ENCODE measurements around the gene NSA2.
"Not testable (repeated sequence)": the region's sequence is repeated elsewhere in the genome, so short reads cannot be mapped to it uniquely, and the experiment has no call there.

The NSA2 gene

DNA sequence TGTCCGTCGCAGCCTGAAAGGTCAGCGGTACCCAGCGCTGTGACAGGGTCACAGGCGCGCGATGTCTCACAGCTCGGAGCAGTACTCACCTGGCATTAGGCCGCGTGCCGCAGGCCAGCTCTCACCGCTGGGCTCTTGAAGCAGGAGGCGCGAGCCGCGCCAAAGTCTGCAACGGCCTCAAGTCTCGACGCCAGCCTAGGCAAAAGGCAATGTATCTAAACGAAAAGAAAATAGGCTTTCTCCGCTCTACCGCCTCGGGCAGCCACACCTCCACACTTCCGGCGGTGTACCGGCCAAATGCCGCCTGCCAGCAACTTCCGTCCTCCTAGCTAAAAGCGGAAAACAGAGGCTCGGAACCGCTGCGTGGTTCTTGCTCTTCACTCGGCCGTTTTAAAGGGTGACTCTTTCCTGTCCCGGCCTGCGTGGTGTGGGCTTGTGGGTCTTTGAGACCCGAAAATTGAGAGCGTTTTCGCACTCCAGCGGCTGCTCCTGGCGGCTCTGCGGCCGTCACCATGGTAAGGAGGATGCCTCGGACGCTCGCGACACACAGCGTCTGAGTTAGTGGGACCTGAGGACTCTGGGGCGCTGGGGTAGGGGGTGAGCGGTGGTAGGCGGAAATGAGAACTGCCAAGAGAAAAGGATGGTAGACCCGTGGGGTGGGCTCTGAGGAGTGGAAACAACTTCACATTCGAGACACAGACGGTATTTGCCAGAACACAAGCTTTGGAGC, at the start of gene NSA2, which contains the start of gene GFM2:
Gene NSA2, plus strand, starts transcription at position 401 of the 730 bp plus-strand sequence. Its CDS starts 112 bp downstream, at position 513.
Gene GFM2, minus strand, starts transcription at position 269 of the 730 bp plus-strand sequence. CDS start 3,375 bp downstream, outside the sequence.
- DNase-seq (ENCODE audit: low spot score) = peak; percentile 96

DNA sequence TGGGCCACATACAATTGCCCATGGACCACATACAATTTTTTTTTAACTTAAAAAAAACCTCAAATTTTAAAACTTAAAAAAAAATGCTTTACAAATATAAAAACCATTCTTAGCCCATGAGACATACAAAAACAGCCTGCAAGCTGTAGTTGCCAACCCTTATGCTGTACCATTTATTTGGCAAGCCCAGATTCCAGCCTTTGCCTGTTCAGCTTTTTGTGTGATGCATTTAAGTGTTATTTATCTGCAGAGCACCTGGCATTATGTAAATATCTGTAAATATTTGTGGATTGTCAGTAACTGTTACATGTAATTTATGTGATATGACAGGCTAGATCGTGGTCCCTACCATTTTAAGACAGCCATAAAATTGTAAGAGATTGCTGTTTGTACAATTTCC, 49.5 kb upstream of the NSA2 start:
- no peak for DNase-seq (ENCODE audit: low spot score)

DNA sequence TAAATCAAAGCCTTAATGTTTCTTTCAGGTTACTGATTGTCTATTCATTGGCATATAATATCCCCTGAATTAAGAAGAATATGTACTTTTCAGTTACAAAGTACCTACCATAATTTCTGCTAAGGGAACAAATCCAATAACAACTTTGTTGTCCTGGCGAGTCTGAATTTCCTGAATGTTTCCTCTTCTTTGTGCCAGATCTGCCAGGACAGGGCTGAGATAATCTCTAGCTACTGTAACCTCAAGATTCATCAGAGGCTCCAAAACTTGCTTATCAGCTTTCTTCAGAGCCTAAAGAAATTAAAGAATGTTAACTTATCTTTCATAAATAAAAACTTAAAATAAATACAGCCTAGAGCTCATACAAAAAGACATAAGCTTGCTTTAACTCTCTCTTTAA, 44.8 kb upstream of the NSA2 start:
- DNase-seq (ENCODE audit: low spot score) = no peak

- DNase-seq (ENCODE audit: low spot score) = no peak
Observed at GRCh38 chr5:74725331-74725730, 41.7 kb upstream of the NSA2 start.

DNA sequence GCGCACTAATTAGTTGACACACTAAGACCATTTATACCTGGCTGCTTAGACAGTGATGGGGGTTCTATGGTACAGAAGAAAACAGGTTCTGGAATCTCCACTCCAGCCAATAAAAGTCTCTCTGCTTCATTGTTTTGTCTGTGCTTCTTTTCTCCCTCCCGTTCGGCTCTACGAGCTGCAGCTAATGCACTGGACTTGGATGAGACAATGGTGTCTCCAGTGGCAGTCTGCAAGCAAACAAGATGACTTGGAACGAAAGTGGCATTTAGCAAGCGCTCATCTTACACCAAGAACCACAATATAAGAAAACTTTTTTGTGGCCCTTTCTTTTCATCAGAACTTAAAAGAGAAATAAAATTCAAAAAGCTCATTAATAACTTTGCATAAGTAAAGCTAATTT, 30.3 kb upstream of the NSA2 start:
- no peak for DNase-seq (ENCODE audit: low spot score)

GRCh38 chr5:74738406-74738805, 28.6 kb upstream of the NSA2 start:
- DNase-seq (ENCODE audit: low spot score) = no peak

DNA sequence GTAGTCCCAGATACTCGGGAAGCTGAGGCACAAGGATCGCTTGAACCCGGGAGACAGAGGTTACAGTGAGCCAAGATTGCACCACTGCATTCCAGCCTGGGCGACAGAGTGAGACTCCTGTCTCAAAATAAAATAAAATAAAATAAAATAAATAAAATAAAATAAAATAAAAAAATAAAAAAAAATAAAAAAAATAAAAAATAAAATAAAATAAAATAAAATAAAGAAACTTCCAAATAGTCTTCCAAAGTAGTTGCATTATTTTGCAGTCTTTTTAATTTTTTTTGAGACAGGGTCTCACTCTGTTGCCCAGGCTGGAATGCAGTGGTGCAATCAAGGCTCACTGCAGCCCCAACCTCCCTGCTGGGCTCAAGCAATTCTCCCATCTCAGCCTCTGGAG, 18.3 kb upstream of the NSA2 start:
- not testable (repeated sequence) for DNase-seq (ENCODE audit: low spot score)

GRCh38 chr5:74761241-74761640, 5.8 kb upstream of the NSA2 start:
- no peak for DNase-seq (ENCODE audit: low spot score)

DNA sequence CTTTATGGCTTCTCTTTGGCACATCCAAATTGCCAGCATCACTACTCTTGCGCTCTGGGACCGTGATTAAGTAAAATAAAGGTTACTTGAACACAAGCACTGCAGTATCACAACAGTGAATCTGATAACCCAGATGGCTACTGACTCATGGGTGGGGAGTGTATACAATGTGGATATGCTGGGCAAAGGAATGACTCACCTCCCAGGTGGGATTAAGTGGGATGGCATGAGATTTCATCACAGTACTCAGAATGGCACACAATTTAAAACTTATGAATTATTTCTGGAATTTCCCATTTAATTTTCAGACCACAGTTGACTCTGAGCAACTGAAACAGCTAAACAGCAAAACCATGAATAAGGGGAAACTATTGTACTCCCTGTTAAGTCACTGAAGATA, 4.5 kb upstream of the NSA2 start:
- DNase-seq (ENCODE audit: low spot score) = peak; percentile 74

GRCh38 chr5:74763504-74763903, 3.5 kb upstream of the NSA2 start:
- no peak for DNase-seq (ENCODE audit: low spot score)

GRCh38 chr5:74765201-74765600, 1.8 kb upstream of the NSA2 start:
- no peak for DNase-seq (ENCODE audit: low spot score)

GRCh38 chr5:74765929-74766328, 1.1 kb upstream of the NSA2 start:
- DNase-seq (ENCODE audit: low spot score) = no peak

GRCh38 chr5:74766418-74766848, 616 bp upstream of the NSA2 start:
- DNase-seq (ENCODE audit: low spot score) = peak; percentile 60

DNA sequence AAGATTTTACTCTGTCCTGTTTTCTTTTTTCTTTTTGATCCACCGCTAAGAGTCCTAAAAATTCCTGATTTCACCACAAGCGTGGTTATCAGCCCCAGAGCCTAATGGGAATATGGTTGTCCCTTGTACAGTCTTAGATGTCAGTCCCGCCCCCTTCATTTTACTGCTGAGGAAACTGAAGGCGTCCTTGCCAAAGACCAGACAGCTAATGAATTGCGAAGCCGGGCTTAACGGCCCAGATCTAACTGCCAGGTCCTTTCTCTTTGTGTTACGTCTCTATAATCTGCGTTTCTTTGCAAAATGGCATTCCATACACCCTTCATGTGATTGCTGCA, 497 bp downstream of the NSA2 start:
- peak; percentile 52 for DNase-seq (ENCODE audit: low spot score)

DNA sequence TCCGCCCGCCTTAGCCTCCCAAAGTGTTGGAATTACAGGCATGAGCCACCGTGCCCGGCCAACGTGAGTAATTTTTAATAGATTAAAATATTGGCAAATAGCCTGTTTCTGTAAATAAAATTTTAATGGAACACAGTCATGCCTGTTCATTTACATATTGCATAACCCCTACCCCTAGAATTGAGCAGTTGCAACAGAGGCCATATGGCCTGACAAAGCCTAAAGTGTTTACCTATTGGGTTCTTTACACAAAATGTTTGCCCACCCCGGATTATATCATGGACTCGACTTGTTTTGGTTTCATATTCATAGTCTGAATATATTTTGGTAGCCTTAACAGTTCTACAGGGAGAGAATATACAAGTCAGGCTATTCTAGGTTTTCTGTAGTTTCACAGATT, 5.3 kb downstream of the NSA2 start:
- no peak for DNase-seq (ENCODE audit: low spot score)

- DNase-seq (ENCODE audit: low spot score) = no peak
Observed at GRCh38 chr5:74778609-74779008, 11.6 kb downstream of the NSA2 start.

GRCh38 chr5:74786851-74787250, 19.8 kb downstream of the NSA2 start:
- no peak for DNase-seq (ENCODE audit: low spot score)

DNA sequence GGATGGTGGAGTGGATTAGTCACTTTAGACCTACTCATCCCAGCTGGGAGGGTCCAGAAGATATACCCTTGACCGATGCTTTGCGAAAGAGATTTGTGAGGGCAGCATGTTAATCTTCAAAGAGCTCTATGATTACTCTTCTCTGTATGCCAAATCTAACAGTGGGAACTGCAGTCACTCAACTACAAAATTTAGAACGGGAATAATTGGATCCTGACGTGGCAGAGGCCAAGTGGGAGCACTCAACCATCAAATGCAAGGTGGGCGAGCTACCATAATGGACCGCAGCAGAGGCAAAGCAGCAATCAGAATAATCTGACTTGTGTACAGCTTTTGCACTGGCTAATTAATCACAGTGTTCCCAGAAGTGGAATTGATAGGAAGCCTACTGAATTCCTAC, 20.4 kb downstream of the NSA2 start:
- DNase-seq (ENCODE audit: low spot score) = no peak

DNA sequence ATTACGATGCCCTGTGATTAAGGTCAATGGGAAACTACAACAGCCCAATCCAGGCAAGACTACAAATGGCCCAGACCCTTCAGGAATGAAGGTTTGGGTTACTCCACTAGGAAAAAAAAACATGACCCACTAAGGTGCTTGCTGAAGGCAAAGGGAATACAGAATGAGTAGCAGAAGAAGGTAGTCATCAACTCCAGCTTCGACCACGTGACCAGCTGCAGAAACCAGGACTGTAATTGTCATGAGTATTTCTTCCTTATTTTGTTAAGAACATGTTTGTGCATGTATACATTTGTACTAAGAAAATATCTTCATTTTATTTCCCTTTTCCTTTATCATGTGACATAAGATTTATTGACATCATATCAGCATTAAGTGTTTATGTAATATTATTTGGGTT, 24.6 kb downstream of the NSA2 start:
- not testable (repeated sequence) for DNase-seq (ENCODE audit: low spot score)

DNA sequence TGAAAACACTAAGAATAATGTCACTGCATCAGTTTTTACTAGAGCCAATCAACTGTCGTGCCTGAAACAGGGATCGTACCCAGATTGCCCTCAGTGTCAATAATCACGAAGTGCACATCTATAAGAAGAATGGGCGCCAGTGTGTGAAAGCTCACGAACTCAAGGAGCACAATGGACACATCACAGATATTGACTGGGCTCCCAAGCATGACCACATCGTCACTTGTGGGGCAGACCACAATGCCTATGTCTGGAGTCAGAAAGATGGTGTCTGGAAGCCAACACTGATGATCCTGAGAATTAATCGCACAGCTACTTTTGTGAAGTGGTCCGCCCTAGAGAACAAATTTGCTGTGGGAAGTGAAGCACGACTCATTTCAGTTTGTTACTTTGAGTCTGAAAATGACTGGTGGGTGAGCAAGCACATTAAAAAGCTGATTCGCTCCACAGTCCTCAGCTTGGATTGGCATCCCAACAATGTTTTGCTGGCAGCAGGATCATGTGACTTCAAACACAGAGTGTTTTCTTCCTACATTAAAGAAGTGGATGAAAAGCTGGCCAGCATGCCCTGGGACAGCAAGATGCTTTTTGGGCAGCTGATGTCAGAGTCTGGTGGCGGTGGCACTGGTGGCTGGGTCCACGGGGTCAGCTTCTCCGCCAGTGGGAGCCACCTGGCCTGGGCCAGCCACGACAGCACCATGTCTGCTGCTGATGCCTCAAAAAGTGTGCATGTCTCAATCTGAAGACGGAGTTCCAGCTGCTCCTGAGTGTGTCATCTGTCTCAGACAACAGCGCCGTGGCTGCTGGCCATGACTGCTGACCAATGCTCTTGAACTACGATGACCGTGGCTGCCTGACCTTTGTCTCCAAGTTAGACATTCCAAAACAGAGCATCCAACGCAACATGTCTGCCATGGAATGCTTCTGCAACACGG, 32.2 kb downstream of the NSA2 start:
- no peak for DNase-seq (ENCODE audit: low spot score)

GRCh38 chr5:74801197-74801596, 34.1 kb downstream of the NSA2 start:
- DNase-seq (ENCODE audit: low spot score) = no peak

DNA sequence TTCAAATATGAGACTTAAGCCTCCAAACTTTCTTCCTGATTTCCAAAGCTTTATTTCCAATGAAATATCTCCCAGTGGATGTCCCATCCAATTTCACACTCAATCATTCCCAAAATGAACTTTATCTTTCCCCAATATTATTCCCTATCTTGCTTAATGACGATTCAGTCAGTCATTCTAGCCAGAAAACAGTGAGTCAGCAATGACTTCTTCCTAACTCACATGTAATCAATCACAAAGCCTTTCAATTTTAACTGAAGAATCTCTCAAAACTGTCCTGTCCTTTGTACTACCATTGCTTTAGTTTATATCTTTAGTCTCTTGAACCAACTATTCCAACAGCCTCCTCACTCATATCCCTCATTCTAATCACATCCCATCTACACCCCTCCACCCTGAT, 34.9 kb downstream of the NSA2 start:
- DNase-seq (ENCODE audit: low spot score) = no peak

- DNase-seq (ENCODE audit: low spot score) = no peak
Observed at GRCh38 chr5:74810915-74811314, 43.9 kb downstream of the NSA2 start.

All from LoVo (cell line).